HepG2 (cell line): ENCODE results near the gene CNTROB. TPM values are rescaled to one million over a fixed set of nuclear protein-coding genes. Genes with fewer than 3 reads are reported as not detected.
A peak's percentile ranks its signal among the peaks of the same experiment; 100 is the strongest.

ENCODE experiments used
- ARID2 ChIP-seq: sonication (generic); formaldehyde crosslinking; IDR thresholded peaks from 2 replicates; pipeline ENCODE4 v1.8.1; 2022; ENCODE audit warnings: mild to moderate bottlenecking, missing genetic modification reagents, borderline replicate concordance
- ARID4A ChIP-seq: sonication (generic); formaldehyde crosslinking; IDR thresholded peaks from 2 replicates; pipeline ENCODE4 v1.5.0; 2020; ENCODE audit warnings: mild to moderate bottlenecking, missing genetic modification reagents, borderline replicate concordance
- FOXA3 ChIP-seq: IDR thresholded peaks from 2 replicates; pipeline ENCODE4 v1.6.1; 2016; ENCODE audit warnings: missing genetic modification reagents, missing compliant biosample characterization
- HDAC1 ChIP-seq: sonication (generic); formaldehyde crosslinking; IDR thresholded peaks from 2 replicates; pipeline ENCODE4 v1.5.1; 2020; ENCODE audit warnings: mild to moderate bottlenecking, missing genetic modification reagents
- KDM5A ChIP-seq: fragments of 200-600 bp; sonication (generic); IDR thresholded peaks from 2 replicates; pipeline ENCODE4 v1.7.0; 2018; ENCODE audit warnings: antibody characterized with exemption, mild to moderate bottlenecking, low read length, borderline replicate concordance
- NFKBIZ ChIP-seq: IDR thresholded peaks from 2 replicates; pipeline ENCODE4 v1.6.1; 2018; ENCODE audit warnings: missing genetic modification reagents, missing compliant biosample characterization
- SAFB2 ChIP-seq: sonication (generic); formaldehyde crosslinking; IDR thresholded peaks from 2 replicates; pipeline ENCODE4 v1.5.1; 2020; ENCODE audit warnings: missing genetic modification reagents, low read depth, mild to moderate bottlenecking, borderline replicate concordance
- SALL1 ChIP-seq: sonication (generic); formaldehyde crosslinking; IDR thresholded peaks from 2 replicates; pipeline ENCODE4 v1.8.0; 2022; ENCODE audit warnings: mild to moderate bottlenecking, missing genetic modification reagents
- SAP130 ChIP-seq: IDR thresholded peaks from 2 replicates; pipeline ENCODE4 v1.6.1; 2016; ENCODE audit warnings: low read depth
- SIN3A ChIP-seq: IDR thresholded peaks from 2 replicates; pipeline ENCODE4 v1.6.1; 2011; ENCODE audit warnings: low read depth, mild to moderate bottlenecking, control low read depth, low read length, borderline replicate concordance
- SP5 ChIP-seq: IDR thresholded peaks from 2 replicates; pipeline ENCODE4 v1.6.1; 2016; ENCODE audit warnings: low read depth, borderline replicate concordance
- UBTF ChIP-seq: sonication (generic); formaldehyde crosslinking; IDR thresholded peaks from 2 replicates; pipeline ENCODE4 v1.4.0; 2020; ENCODE audit warnings: mild to moderate bottlenecking, missing genetic modification reagents
- ZBTB26 ChIP-seq: IDR thresholded peaks from 2 replicates; pipeline ENCODE4 v1.6.1; 2016; ENCODE audit warnings: missing compliant biosample characterization, missing genetic modification reagents, borderline replicate concordance
- ZBTB7A ChIP-seq: sonication (generic); formaldehyde crosslinking; IDR thresholded peaks from 2 replicates; pipeline ENCODE4 v1.8.0; 2022; ENCODE audit warnings: mild to moderate bottlenecking, missing genetic modification reagents
- ZNF281 ChIP-seq: sonication (generic); formaldehyde crosslinking; IDR thresholded peaks from 2 replicates; pipeline ENCODE4 v1.4.0; 2020; ENCODE audit warnings: missing genetic modification reagents, borderline replicate concordance
- ZNF3 ChIP-seq: IDR thresholded peaks from 2 replicates; pipeline ENCODE4 v1.7.0; 2017; ENCODE audit warnings: inconsistent platforms
- ZNF747 ChIP-seq: sonication (generic); formaldehyde crosslinking; IDR thresholded peaks from 2 replicates; pipeline ENCODE4 v1.8.1; 2023; ENCODE audit warnings: missing genetic modification reagents, mild to moderate bottlenecking, borderline replicate concordance
- ZNF792 ChIP-seq: IDR thresholded peaks from 2 replicates; pipeline ENCODE4 v1.6.1; 2016
- polyA plus RNA-seq, 8 experiments: library from polyadenylated mRNA; depleted of rRNA in 3 of 8; stranded (reverse) in 7 of 8; unstranded in 1 of 8; fragments of >200 nt; fragmentation: Illumina TruSeq in 4 of 8; extraction: Trizol in 4 of 8; gene quantifications; 2 replicates each; pipeline versions ENCODE4 v1.2.1 to v1.2.3, GENCODE V29; 2011 to 2016; ENCODE audit warnings: low read depth in 4 of 8, missing spikeins in 1 of 8, mixed read lengths in 1 of 8; ENCODE audit not compliant: insufficient read depth in 1 of 8
- total RNA-seq, 5 experiments: library from RNA; depleted of rRNA; stranded (reverse); fragments of >200 nt; fragmentation: Illumina TruSeq; extraction: Trizol; gene quantifications; 2 replicates each; pipeline ENCODE4 v1.2.3, GENCODE V29; 2016; ENCODE audit warnings: low read depth in 1 of 5

CNTROB gene
- total and polyA plus RNA-seq, 2 of the 13 experiments (the other 11 are each of a cell fraction or from before 2014, with no cell fraction given), result 21.2 to 24.1 TPM

- TF ChIP-seq ARID4A (CRISPR knock-in tag) (peak; percentile 56), ZNF792 (CRISPR knock-in tag) (no peak), ZBTB26 (no peak), SIN3A (peak; percentile 23; the same call in 1 of the 2 replicates), ZNF3 (CRISPR knock-in tag) (no peak), HDAC1 (peak; percentile 18; the same call in 1 of the 2 replicates), SALL1 (peak; percentile 17; the same call in 1 of the 2 replicates), ZNF747 (CRISPR knock-in tag) (no peak), ZBTB7A (CRISPR knock-in tag) (0 out of 2 replicates have a peak, but pooled peaks have one; percentile 17), ZNF281 (CRISPR knock-in tag) (peak; percentile 82; the same call in 1 of the 2 replicates), SAFB2 (CRISPR knock-in tag) (no peak), ARID2 (CRISPR knock-in tag) (no peak), FOXA3 (CRISPR knock-in tag) (no peak), SP5 (no peak), NFKBIZ (CRISPR knock-in tag) (no peak), KDM5A (no peak), UBTF (CRISPR knock-in tag) (peak; percentile 27; the same call in 1 of the 2 replicates), SAP130 (CRISPR knock-in tag) (peak; percentile 11; the same call in 1 of the 2 replicates)
These were observed 46.4 kb upstream of the CNTROB start (continued) for GRCh38 chr17:7885367-7886226.
